ENCODE measurements around the gene PCBP1. TPM values are rescaled to one million over a fixed set of nuclear protein-coding genes. Genes with fewer than 3 reads are reported as not detected.
A peak's percentile ranks its signal among the peaks of the same experiment; 100 is the strongest.

The PCBP1 gene
- polyA plus RNA-seq, 2 of the 4 experiments (the other 2 are of a cell fraction): 86.8 to 304 TPM

DNA sequence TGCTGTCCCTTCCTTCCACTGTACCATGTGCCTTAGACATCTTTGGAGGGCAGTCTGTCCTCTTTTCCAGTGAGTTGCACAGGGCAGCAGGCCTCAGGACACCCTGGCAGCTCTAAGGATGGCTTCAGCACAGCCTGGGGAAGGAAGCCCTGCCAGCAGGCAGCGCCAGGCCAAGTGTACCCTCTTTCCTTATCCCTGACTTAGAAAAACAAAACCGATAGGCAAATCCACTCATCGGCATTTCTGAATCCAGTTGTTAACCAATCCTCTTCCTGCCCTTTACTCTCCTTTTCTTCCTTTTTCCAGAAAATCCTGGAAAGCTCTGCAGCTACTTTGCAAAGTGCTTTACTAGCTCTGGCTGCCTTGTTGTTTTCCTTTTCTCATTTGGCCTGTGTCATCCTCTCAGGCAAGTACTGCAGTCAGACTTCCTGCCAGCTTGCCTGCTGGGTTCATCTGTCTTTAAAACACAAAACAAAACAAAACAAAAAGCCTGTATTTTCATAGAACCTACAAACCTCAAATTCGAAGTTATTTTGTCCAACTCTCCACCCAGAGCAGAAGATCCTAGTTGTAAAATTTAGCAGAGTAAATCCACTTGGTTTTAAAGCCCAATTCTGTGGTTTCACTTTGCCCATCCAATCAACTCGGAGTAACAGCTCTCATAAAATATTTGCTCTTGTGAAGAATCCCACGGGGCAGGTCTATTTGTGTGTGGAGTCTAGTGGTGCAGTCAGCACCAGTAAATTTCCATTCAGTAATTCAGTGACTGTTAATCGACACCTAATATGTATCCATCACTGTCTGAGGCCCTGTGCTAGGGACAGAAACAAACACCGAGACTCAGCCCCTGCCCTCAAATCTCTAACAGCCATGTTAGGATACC, 45.2 kb downstream of the PCBP1 start (continued):
- TF ChIP-seq MAZ (IDR thresholded peaks at IDR 0.05; ENCODE audit: borderline replicate concordance, low read depth, low read length) (no peak), JUNB (IDR thresholded peaks at IDR 0.05) (no peak), HDAC2 (IDR thresholded peaks at IDR 0.05) (no peak), FOXS1 (CRISPR knock-in tag; IDR thresholded peaks at IDR 0.05) (no peak), ZFP36 (IDR thresholded peaks at IDR 0.05; ENCODE audit: borderline replicate concordance, partially characterized antibody) (no peak), ZC3H11A (IDR thresholded peaks at IDR 0.05) (no peak), NR3C1 (IDR thresholded peaks at IDR 0.05) (no peak), EHMT2 (IDR thresholded peaks at IDR 0.05; ENCODE audit: low read depth) (no peak), EHF (CRISPR knock-in tag; IDR thresholded peaks at IDR 0.05) (no peak; the same call in 1 of the 2 replicates), RCOR1 (IDR thresholded peaks at IDR 0.05; ENCODE audit: low read depth, low read length) (no peak), FOSB (CRISPR knock-in tag; IDR thresholded peaks at IDR 0.05) (no peak), EP300 (IDR thresholded peaks at IDR 0.05) (no peak), KDM5A (IDR thresholded peaks at IDR 0.05) (no peak), GATA3 (IDR thresholded peaks at IDR 0.05; ENCODE audit: borderline replicate concordance) (no peak), RARB (CRISPR knock-in tag; IDR thresholded peaks at IDR 0.05) (no peak), RAD21 (conservative IDR thresholded peaks at IDR 0.05 in 1 of 2, IDR thresholded peaks at IDR 0.05 in 1 of 2) (no peak), CBX8 (IDR thresholded peaks at IDR 0.05) (no peak), POLR2AphosphoS2 (conservative IDR thresholded peaks at IDR 0.05; ENCODE audit: low read length) (no peak), TFCP2L1 (CRISPR knock-in tag; IDR thresholded peaks at IDR 0.05) (no peak), PHF8 (IDR thresholded peaks at IDR 0.05; ENCODE audit: borderline replicate concordance, low read depth) (peak; percentile 44; the same call in 1 of the 2 replicates), MYC (IDR thresholded peaks at IDR 0.05; ENCODE audit: borderline replicate concordance, low read length) (0 out of 2 replicates have a peak, but pooled peaks have one; percentile 11), CEBPB (IDR thresholded peaks at IDR 0.05) (no peak), ZNF302 (CRISPR knock-in tag; IDR thresholded peaks at IDR 0.05) (no peak; the same call in 1 of the 2 replicates), POLR2A (IDR thresholded peaks at IDR 0.05; ENCODE audit: low read length) (no peak), HEYL (CRISPR knock-in tag; IDR thresholded peaks at IDR 0.05) (0 out of 2 replicates have a peak, but pooled peaks have one; percentile 20), HOXB5 (CRISPR knock-in tag; IDR thresholded peaks at IDR 0.05) (peak; percentile 36; the same call in 1 of the 2 replicates), SREBF2 (IDR thresholded peaks at IDR 0.05) (no peak), ZSCAN20 (CRISPR knock-in tag; IDR thresholded peaks at IDR 0.05) (no peak), TP53 (CRISPR knock-in tag; IDR thresholded peaks at IDR 0.05) (peak; percentile 66; the same call in 1 of the 2 replicates), CHD2 (IDR thresholded peaks at IDR 0.05; ENCODE audit: low read length, partially characterized antibody) (no peak), FOSL2 (IDR thresholded peaks at IDR 0.05) (no peak), FOSL2 (CRISPR knock-in tag; IDR thresholded peaks at IDR 0.05) (no peak)
- TF ChIP-seq, protein P1, sequence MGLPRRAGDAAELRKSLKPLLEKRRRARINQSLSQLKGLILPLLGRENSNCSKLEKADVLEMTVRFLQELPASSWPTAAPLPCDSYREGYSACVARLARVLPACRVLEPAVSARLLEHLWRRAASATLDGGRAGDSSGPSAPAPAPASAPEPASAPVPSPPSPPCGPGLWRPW (IDR thresholded peaks at IDR 0.05): no peak
- TF ChIP-seq, protein P2, sequence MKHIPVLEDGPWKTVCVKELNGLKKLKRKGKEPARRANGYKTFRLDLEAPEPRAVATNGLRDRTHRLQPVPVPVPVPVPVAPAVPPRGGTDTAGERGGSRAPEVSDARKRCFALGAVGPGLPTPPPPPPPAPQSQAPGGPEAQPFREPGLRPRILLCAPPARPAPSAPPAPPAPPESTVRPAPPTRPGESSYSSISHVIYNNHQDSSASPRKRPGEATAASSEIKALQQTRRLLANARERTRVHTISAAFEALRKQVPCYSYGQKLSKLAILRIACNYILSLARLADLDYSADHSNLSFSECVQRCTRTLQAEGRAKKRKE (CRISPR knock-in tag; IDR thresholded peaks at IDR 0.05; ENCODE audit: low read depth): peak; percentile 69
- TF ChIP-seq, protein P3, sequence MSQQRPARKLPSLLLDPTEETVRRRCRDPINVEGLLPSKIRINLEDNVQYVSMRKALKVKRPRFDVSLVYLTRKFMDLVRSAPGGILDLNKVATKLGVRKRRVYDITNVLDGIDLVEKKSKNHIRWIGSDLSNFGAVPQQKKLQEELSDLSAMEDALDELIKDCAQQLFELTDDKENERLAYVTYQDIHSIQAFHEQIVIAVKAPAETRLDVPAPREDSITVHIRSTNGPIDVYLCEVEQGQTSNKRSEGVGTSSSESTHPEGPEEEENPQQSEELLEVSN (IDR thresholded peaks at IDR 0.05; ENCODE audit: borderline replicate concordance, low read depth): peak; percentile 33; the same call in 1 of the 2 replicates
- TF ChIP-seq, protein P4, sequence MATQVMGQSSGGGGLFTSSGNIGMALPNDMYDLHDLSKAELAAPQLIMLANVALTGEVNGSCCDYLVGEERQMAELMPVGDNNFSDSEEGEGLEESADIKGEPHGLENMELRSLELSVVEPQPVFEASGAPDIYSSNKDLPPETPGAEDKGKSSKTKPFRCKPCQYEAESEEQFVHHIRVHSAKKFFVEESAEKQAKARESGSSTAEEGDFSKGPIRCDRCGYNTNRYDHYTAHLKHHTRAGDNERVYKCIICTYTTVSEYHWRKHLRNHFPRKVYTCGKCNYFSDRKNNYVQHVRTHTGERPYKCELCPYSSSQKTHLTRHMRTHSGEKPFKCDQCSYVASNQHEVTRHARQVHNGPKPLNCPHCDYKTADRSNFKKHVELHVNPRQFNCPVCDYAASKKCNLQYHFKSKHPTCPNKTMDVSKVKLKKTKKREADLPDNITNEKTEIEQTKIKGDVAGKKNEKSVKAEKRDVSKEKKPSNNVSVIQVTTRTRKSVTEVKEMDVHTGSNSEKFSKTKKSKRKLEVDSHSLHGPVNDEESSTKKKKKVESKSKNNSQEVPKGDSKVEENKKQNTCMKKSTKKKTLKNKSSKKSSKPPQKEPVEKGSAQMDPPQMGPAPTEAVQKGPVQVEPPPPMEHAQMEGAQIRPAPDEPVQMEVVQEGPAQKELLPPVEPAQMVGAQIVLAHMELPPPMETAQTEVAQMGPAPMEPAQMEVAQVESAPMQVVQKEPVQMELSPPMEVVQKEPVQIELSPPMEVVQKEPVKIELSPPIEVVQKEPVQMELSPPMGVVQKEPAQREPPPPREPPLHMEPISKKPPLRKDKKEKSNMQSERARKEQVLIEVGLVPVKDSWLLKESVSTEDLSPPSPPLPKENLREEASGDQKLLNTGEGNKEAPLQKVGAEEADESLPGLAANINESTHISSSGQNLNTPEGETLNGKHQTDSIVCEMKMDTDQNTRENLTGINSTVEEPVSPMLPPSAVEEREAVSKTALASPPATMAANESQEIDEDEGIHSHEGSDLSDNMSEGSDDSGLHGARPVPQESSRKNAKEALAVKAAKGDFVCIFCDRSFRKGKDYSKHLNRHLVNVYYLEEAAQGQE (IDR thresholded peaks at IDR 0.05): no peak
- TF ChIP-seq, protein P5, sequence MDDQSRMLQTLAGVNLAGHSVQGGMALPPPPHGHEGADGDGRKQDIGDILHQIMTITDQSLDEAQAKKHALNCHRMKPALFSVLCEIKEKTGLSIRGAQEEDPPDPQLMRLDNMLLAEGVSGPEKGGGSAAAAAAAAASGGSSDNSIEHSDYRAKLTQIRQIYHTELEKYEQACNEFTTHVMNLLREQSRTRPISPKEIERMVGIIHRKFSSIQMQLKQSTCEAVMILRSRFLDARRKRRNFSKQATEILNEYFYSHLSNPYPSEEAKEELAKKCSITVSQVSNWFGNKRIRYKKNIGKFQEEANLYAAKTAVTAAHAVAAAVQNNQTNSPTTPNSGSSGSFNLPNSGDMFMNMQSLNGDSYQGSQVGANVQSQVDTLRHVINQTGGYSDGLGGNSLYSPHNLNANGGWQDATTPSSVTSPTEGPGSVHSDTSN (IDR thresholded peaks at IDR 0.05): no peak

Data from A549 (cell line).